K562 (cell line): ENCODE measurements around the gene ICAM1. TPM values are rescaled to one million over a fixed set of nuclear protein-coding genes. Genes with fewer than 3 reads are reported as not detected.
A peak's percentile ranks its signal among the peaks of the same experiment; 100 is the strongest.

Experiments
- ADNP ChIP-seq: fragments of 200-800 bp; sonication (Bioruptor generic); IDR thresholded peaks from 2 replicates; pipeline ENCODE4 v1.6.1; 2016; ENCODE audit warnings: missing genetic modification characterization, missing compliant biosample characterization
- EP400 ChIP-seq: fragments of 450-650 bp; IDR thresholded peaks from 2 replicates; pipeline ENCODE4 v1.6.1; 2017; ENCODE audit warnings: antibody characterized with exemption, mild to moderate bottlenecking, moderate library complexity
- FOXK2 ChIP-seq, 2 experiments: fragments of 450-650 bp; IDR thresholded peaks in 1 of 2; conservative IDR thresholded peaks in 1 of 2; 2 replicates each; pipeline ENCODE4 v1.6.1; 2016; ENCODE audit warnings: low read depth in 2 of 2, mild to moderate bottlenecking in 1 of 2
- FUS ChIP-seq: fragments of 200-400 bp; formaldehyde crosslinking; optimal IDR thresholded peaks from 2 replicates; pipeline ENCODE3; 2017; ENCODE audit warnings: low read depth, low read length
- GATAD2A ChIP-seq: fragments of 450-650 bp; IDR thresholded peaks from 2 replicates; pipeline ENCODE4 v1.6.1; 2017
- IRF2 ChIP-seq: sonication (generic); formaldehyde crosslinking; IDR thresholded peaks from 2 replicates; pipeline ENCODE4 v1.8.1; 2022; ENCODE audit warnings: mild to moderate bottlenecking, missing genetic modification reagents
- MXD1 ChIP-seq: fragments of 250-450 bp; sonication (Bioruptor Pico); IDR thresholded peaks from 2 replicates; pipeline ENCODE4 v1.8.0; 2021; ENCODE audit warnings: borderline replicate concordance, mild to moderate bottlenecking, moderate library complexity; ENCODE audit not compliant: poor library complexity, severe bottlenecking
- NCOR1 ChIP-seq: fragments of 450-650 bp; IDR thresholded peaks from 2 replicates; pipeline ENCODE4 v1.6.1; 2016; ENCODE audit warnings: mild to moderate bottlenecking, moderate library complexity
- POU5F1 ChIP-seq: fragments of 150-350 bp; IDR thresholded peaks from 2 replicates; pipeline ENCODE4 v1.6.1; 2014; ENCODE audit warnings: borderline replicate concordance, low read length, low read depth, mild to moderate bottlenecking; ENCODE audit not compliant: partially characterized antibody
- ZNF121 ChIP-seq: sonication (generic); formaldehyde crosslinking; conservative IDR thresholded peaks from 2 replicates; pipeline ENCODE4 v1.8.0; 2022; ENCODE audit warnings: missing genetic modification reagents
- ZNF407 ChIP-seq: fragments of 450-650 bp; IDR thresholded peaks from 2 replicates; pipeline ENCODE4 v1.6.1; 2016; ENCODE audit warnings: low read depth
- ZNF699 ChIP-seq: fragments of 250-450 bp; sonication (Bioruptor Pico); IDR thresholded peaks from 2 replicates; pipeline ENCODE4 v1.8.0; 2021; ENCODE audit warnings: mild to moderate bottlenecking, moderate library complexity; ENCODE audit not compliant: insufficient replicate concordance
- polyA plus RNA-seq, 8 experiments: library from polyadenylated mRNA; depleted of rRNA in 4 of 8; stranded (reverse) in 5 of 8; unstranded in 3 of 8; fragments of >200 nt; fragmentation: Nextera tagmentation in 2 of 8; fragmentation: Illumina TruSeq in 1 of 8; extraction: Ambion mirVana in 2 of 8; extraction: Trizol in 1 of 8; gene quantifications; 2 replicates each; pipeline versions ENCODE4 v1.2.1 to v1.2.3, GENCODE V29; 2011 to 2014; ENCODE audit warnings: inconsistent platforms in 1 of 8, missing spikeins in 1 of 8
- total RNA-seq, 7 experiments: library from RNA; depleted of rRNA in 6 of 7; stranded (reverse); fragments of >200 nt in 6 of 7; fragmentation: Illumina TruSeq in 2 of 7; extraction: Trizol in 2 of 7; gene quantifications; 2 replicates each; pipeline versions ENCODE4 v1.2.1 to v1.2.3, GENCODE V29; 2011 to 2021; ENCODE audit warnings: low replicate concordance in 1 of 7
- TF ChIP-seq, protein P1 (sequence below), 2 experiments: fragments of 200-800 bp in 1 of 2; sonication (Bioruptor generic) in 1 of 2; sonication (generic) in 1 of 2; formaldehyde crosslinking in 1 of 2; IDR thresholded peaks in 1 of 2; conservative IDR thresholded peaks in 1 of 2; 2 replicates each; pipeline versions ENCODE4 v1.5.0 to v1.6.1; 2016 to 2020; ENCODE audit warnings: missing compliant biosample characterization in 1 of 2, missing genetic modification characterization in 1 of 2, missing genetic modification reagents in 1 of 2

The ICAM1 gene
- total and polyA plus RNA-seq, 9 of the 15 experiments (the other 6 are each of a cell fraction or from before 2014, with no cell fraction given): 2.3 to 24.4 (median 13.4) TPM

GRCh38 chr19:10299545-10300458 is 28.9 kb downstream of the ICAM1 start (continued):
- TF ChIP-seq IRF2 (CRISPR knock-in tag): no peak
- TF ChIP-seq MXD1 (CRISPR knock-in tag): no peak
- no peak; a peak in 3 of 4 replicates for TF ChIP-seq FOXK2 (conservative IDR thresholded peaks at IDR 0.05 in 1 of 2, IDR thresholded peaks at IDR 0.05 in 1 of 2; ENCODE audit: low read depth in 2 of 2)
- TF ChIP-seq POU5F1: no peak
- peak; percentile 93; the same call in 1 of the 2 replicates for TF ChIP-seq GATAD2A
- TF ChIP-seq ADNP (tag): no peak
- TF ChIP-seq ZNF699 (CRISPR knock-in tag): no peak
- TF ChIP-seq ZNF121 (CRISPR knock-in tag): no peak
- TF ChIP-seq, protein P1, sequence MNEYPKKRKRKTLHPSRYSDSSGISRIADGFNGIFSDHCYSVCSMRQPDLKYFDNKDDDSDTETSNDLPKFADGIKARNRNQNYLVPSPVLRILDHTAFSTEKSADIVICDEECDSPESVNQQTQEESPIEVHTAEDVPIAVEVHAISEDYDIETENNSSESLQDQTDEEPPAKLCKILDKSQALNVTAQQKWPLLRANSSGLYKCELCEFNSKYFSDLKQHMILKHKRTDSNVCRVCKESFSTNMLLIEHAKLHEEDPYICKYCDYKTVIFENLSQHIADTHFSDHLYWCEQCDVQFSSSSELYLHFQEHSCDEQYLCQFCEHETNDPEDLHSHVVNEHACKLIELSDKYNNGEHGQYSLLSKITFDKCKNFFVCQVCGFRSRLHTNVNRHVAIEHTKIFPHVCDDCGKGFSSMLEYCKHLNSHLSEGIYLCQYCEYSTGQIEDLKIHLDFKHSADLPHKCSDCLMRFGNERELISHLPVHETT (CRISPR knock-in tag; conservative IDR thresholded peaks at IDR 0.05 in 1 of 2, IDR thresholded peaks at IDR 0.05 in 1 of 2): peak in 1 of 2 experiments; percentile 57; a peak in 2 of 4 replicates
- TF ChIP-seq NCOR1: peak; percentile 91
- TF ChIP-seq ZNF407: no peak
- peak; percentile 72; the same call in 1 of the 2 replicates for TF ChIP-seq EP400
- no peak for TF ChIP-seq FUS
